ENCODE results near the gene GARIN3. TPM values are rescaled to one million over a fixed set of nuclear protein-coding genes. Genes with fewer than 3 reads are reported as not detected.

GARIN3 gene
- not detected in 2 replicates for total RNA-seq

GRCh38 chr5:157166214-157167213 lies at the start of gene GARIN3:
GARIN3 (minus strand) TSS chr5:157166264; CDS start chr5:157166168, 96 bp downstream.

DNA sequence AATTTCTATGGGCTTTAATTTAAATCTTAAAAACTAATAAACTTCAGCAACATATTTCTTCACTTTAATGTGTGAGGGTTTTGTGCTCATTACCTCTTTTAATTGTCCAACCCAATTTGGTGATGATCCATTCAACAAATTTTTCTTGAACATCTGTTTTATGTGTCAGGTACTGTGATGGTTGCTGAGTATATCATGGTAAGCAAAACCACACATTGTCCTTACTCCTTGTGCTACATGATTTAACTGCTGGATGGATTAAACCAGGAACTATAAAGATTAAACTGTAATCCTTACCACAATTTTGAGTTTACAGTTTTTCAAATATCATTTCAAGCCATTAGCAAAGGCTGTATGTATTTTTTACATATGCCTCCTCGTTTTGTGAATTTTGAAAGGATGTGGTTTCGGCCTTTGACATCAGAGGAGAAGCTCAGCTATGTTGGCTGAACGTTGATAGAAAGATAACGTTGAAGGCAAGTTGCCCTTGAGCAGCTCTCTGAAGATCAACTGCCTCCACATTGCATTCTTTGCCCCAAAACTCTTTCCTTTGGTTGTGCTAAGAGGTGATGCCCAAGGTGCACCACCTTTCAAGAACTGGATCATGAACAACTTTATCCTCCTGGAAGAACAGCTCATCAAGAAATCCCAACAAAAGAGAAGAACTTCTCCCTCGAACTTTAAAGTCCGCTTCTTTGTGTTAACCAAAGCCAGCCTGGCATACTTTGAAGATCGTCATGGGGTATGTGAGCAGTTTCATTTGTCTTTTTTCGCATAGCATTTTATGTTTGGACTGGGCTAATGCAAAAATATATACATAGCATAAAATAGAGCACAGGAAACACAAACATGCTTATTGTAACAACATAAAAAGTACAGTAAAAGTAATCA lies 14.6 kb upstream of the GARIN3 start, which contains the start of gene ITK:
TSS of gene ITK (plus strand) at position 467 of the 891 bp plus-strand sequence. CDS start at position 605, 138 bp downstream.

DNA sequence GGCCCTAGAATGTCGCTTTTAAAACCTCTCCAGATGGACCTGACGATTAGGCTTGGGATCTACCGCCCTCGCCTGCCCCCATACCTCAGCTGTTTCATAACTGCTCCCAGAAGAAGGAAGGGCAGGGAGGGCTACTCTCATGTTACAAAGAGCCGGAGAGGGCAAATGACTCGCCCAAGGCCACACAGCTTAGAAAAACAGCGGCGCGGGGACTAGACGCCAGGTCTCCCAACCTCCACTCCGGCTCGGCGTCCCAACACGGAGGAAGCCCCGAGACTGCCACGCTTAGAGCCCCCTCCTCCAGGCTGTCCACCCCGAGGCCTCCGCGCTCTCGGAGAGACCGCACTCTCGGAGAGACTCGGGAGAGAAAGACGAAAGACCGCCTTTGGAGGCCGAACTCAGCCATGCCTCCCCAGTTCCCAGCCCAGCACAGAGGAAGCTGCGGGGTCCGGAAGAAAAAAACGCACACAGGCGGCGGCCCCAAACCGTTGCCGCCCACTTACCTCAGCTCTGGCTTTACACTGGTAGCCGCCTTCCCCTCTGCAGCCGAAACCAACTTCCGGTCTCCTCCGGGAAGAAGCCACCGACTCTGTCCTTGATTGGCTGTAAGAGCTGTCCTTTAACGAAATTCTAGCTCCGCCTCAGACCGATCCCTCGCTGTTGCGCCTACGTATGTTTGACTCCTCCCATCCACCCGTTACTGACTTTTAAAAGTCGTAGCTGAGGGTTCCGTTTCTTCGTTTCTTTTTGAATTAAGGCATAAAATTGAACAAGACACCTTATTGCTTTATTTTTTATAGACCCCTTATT lies 23.5 kb downstream of the GARIN3 start, which contains the start of gene MED7:
TSS of gene MED7 (minus strand) at position 549 of the 810 bp plus-strand sequence. CDS start 3,434 bp downstream, outside the sequence.

Other genes with a start within 250 kb of the GARIN3 start
- gene TIMD4, start 203.0 kb downstream of the GARIN3 start, total RNA-seq = not detected in 2 replicates
- gene HAVCR1, start 107.1 kb downstream of the GARIN3 start, total RNA-seq = not detected in 2 replicates
- gene HAVCR2, start 57.2 kb downstream of the GARIN3 start, total RNA-seq = under 0.01 and 0.67 TPM in 2 replicates
- gene MED7, start 23.4 kb downstream of the GARIN3 start, total RNA-seq = 8.2 and 10.3 TPM in 2 replicates
- not detected in 2 replicates for gene ITK, start 14.6 kb upstream of the GARIN3 start, total RNA-seq
- gene CYFIP2, start 99.9 kb upstream of the GARIN3 start, total RNA-seq = 21.6 and 29.7 TPM in 2 replicates

Data from vein endothelial cell (primary cell).